GM12872 (cell line): Measurements from ENCODE around the gene PLEKHG1.

Source experiments
- CTCF ChIP-seq: IDR thresholded peaks from 3 replicates; pipeline ENCODE4 v1.5.1; 2011; ENCODE audit warnings: low read depth, mild to moderate bottlenecking, low read length, moderate library complexity; ENCODE audit not compliant: insufficient read depth

The PLEKHG1 gene

GRCh38 chr6:150627154-150627553, 27.5 kb downstream of the PLEKHG1 start:
- no peak for TF ChIP-seq CTCF

- no peak for TF ChIP-seq CTCF
These were observed 27.9 kb downstream of the PLEKHG1 start for GRCh38 chr6:150627585-150628025.

- TF ChIP-seq CTCF = no peak
These were observed 29.2 kb downstream of the PLEKHG1 start for GRCh38 chr6:150628908-150629307.

- no peak for TF ChIP-seq CTCF
These were observed 31.7 kb downstream of the PLEKHG1 start for GRCh38 chr6:150631283-150631983.

GRCh38 chr6:150631984-150632642, 32.4 kb downstream of the PLEKHG1 start:
- TF ChIP-seq CTCF = no peak

- TF ChIP-seq CTCF = no peak
These were observed 33.2 kb downstream of the PLEKHG1 start for GRCh38 chr6:150632785-150633485.

GRCh38 chr6:150633486-150633834, 33.8 kb downstream of the PLEKHG1 start:
- no peak for TF ChIP-seq CTCF
